Natural killer cell treated with Interleukin-12 subunit alpha and Interleukin-12 subunit beta and Interleukin-15 and Interleukin-18, amount 100 ng/mL, for 72 hours (primary cell): ENCODE measurements around the gene RPL13A. TPM values are rescaled to one million over a fixed set of nuclear protein-coding genes. Genes with fewer than 3 reads are reported as not detected.
A peak's percentile ranks its signal among the peaks of the same experiment; 100 is the strongest.

ENCODE experiments used
- ATAC-seq, 2 donors: fragments of 150-1000 bp; cut with Tn5 transposase in 1 of 2; sonication (Bioruptor Pico), chemical (Tn5 transposase) in 1 of 2; 2 replicates each; pipeline ENCODE4 v1.10.0; 2021
- DNase-seq: peaks from one replicate; pipeline ENCODE4 v3.0.0; 2022; ENCODE audit warnings: low spot score
- H3K27ac Mint-ChIP-seq, 2 donors: 1 replicate in 1 of 2; 2 replicates in 1 of 2; pipeline ENCODE4 v1.8.0; 2022; ENCODE audit warnings: mixed read lengths in 2 of 2, mild to moderate bottlenecking in 1 of 2, moderate library complexity in 1 of 2
- H3K27me3 Mint-ChIP-seq, 2 donors: 1 replicate in 1 of 2; 2 replicates in 1 of 2; pipeline ENCODE4 v1.8.0; 2022; ENCODE audit warnings: mixed read lengths in 2 of 2
- H3K36me3 Mint-ChIP-seq: one replicate; pipeline ENCODE4 v1.8.0; 2022; ENCODE audit warnings: mixed read lengths
- H3K4me1 Mint-ChIP-seq, 2 donors: 1 replicate in 1 of 2; 2 replicates in 1 of 2; pipeline ENCODE4 v1.8.0; 2022; ENCODE audit warnings: low read depth in 2 of 2, mixed read lengths in 2 of 2, mild to moderate bottlenecking in 1 of 2
- H3K4me3 Mint-ChIP-seq: one replicate; pipeline ENCODE4 v1.8.0; 2022; ENCODE audit warnings: mixed read lengths
- H3K9me3 Mint-ChIP-seq: 2 replicates; pipeline ENCODE4 v1.8.0; 2022; ENCODE audit warnings: mixed read lengths
- total RNA-seq, 2 donors: library from RNA; stranded (reverse); gene quantifications; one replicate each; pipeline ENCODE4 v1.2.3, GENCODE V29; 2022

RPL13A gene
- total RNA-seq, 2 donors from 2014 or later = 1,861 to 2,042 TPM

DNA sequence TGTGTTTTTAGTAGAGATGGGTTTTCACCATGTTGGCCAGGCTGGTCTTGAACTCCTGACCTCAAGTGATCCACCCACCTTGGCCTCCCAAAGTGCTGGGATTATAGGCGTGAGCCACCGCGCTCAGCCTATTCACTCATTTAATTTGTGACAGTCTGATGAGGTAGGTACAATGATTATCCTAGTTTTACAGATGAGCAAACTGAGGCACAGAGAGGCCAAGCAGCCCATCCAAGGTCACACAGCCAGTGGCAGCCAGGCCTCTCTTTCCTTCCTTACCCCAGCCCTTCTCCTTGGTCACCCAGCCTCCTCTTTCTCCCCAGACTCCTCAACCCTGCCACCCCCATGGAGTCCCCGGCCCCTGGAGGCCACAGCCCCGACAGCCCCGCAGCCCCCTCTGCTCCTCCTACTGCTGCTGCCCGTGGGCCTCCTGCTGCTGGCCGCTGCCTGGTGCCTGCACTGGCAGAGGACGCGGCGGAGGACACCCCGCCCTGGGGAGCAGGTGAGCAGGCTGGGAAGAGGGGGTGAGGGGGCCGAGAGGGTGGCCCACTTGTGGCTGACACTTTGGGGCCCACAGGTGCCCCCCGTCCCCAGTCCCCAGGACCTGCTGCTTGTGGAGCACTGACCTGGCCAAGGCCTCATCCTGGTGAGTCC lies 7.3 kb upstream of the RPL13A start:
- no peaks in the 10 kb centered on the region for H3K27me3 Mint-ChIP-seq
- no peak for ATAC-seq
- H3K27ac Mint-ChIP-seq = no peak overlapping the region
- H3K36me3 Mint-ChIP-seq = no peaks in the 10 kb centered on the region
- H3K9me3 Mint-ChIP-seq = no peaks in the 10 kb centered on the region
- H3K4me1 Mint-ChIP-seq = peaks cover 11 to 14% of the 10 kb centered on the region in 2 donors
- DNase-seq = no peak
- H3K4me3 Mint-ChIP-seq = no peak overlapping the region

DNA sequence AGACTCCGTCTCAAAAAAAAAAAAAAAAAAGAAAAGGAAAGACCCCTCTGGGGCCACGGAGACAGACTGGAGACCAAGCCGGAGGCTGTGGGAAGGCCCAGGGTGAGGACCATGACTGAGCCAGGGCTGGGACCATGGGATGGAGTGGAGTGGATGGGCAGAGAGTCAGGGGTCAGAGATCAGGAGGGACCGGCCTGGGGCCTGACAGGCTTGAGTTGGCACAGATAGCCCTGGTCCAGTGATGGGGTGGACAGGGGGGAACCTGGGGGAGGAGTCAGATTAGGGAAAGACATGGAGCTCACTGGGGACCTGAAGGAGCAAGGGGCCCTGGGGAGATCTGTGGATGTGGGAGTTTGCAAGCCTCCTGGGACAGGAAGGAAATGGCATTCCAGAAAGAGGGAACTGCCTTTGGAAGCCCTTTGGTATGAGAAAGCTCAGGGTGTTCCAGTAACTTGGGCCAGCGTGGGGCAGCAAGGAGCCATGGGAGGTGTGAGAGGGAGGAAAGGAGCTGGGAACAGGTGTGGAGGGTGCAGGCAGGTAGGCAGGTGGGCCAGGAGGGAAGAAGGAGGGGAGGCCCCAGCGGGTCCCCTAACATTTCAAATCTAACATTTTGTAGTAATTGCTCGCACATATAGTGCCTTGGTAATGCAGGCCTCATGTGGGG lies 6.3 kb upstream of the RPL13A start:
- H3K9me3 Mint-ChIP-seq = no peaks in the 10 kb centered on the region
- H3K4me1 Mint-ChIP-seq = peaks cover 4 to 7% of the 10 kb centered on the region in 2 donors
- no peak for DNase-seq
- H3K27me3 Mint-ChIP-seq = no peaks in the 10 kb centered on the region
- H3K4me3 Mint-ChIP-seq = no peak overlapping the region
- no peaks in the 10 kb centered on the region for H3K36me3 Mint-ChIP-seq
- no peak for ATAC-seq
- H3K27ac Mint-ChIP-seq = peak overlapping the region in 1 of 2 donors; percentile 33

DNA sequence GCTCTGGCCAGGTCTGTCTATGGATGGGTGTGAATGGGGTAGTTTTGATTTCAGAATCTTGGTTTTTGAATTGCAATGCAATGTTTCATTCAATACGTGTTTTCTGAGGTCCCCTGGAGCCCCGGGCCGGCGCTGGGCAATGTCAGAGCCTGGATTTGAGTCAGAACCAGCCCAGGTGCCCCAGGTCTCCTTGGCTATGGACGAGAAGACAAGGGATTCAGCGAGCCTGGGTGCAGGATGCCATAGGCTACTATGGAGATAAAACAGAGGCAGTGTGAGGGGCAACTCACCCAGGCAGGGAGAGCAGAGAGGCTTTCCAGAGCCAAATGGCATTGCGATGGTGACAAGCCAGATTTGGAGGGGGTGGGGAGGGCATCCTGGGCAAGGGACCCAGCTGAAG lies 1.2 kb upstream of the RPL13A start:
- DNase-seq = no peak

DNA sequence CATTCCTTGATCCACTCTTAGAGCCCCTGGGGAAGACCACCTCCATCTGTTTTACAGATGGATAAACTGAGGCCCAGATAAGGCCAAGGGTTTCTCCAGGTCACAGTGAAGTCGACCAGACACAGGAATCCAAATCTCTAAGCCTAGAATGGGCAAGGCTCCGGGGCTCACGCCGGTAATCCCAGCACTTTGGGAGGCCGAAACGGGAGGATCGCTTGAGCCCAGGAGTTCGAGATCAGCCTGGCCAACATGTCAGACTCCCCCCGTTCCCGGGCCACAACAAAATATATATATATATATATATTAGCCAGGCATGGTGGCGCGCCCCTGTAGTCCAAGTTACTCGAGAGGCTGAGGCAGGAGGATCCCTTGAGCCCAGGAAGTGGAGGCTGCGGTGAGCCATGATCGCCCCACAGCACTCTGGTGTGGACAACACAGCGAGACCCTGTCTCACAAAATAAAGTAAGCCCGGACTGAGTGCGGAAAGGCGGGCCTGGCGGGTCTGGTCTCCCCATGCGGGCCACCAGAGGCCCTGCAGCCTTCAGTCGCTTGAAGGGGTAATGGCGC lies 615 bp upstream of the RPL13A start:
- H3K4me1 Mint-ChIP-seq = peaks cover 28 to 36% of the 10 kb centered on the region in 2 donors
- H3K36me3 Mint-ChIP-seq = peaks cover 18% of the 10 kb centered on the region

More for the DNA sequence above, 1.2 kb upstream of the RPL13A start:
- H3K27ac Mint-ChIP-seq = peak overlapping the region; percentile 72 to 96
- no peak for ATAC-seq
- peaks cover 18% of the 10 kb centered on the region for H3K36me3 Mint-ChIP-seq
- H3K4me3 Mint-ChIP-seq = peak overlapping the region; percentile 55
- H3K27me3 Mint-ChIP-seq = no peaks in the 10 kb centered on the region
- H3K9me3 Mint-ChIP-seq = no peaks in the 10 kb centered on the region
- peaks cover 25 to 36% of the 10 kb centered on the region in 2 donors for H3K4me1 Mint-ChIP-seq

DNA sequence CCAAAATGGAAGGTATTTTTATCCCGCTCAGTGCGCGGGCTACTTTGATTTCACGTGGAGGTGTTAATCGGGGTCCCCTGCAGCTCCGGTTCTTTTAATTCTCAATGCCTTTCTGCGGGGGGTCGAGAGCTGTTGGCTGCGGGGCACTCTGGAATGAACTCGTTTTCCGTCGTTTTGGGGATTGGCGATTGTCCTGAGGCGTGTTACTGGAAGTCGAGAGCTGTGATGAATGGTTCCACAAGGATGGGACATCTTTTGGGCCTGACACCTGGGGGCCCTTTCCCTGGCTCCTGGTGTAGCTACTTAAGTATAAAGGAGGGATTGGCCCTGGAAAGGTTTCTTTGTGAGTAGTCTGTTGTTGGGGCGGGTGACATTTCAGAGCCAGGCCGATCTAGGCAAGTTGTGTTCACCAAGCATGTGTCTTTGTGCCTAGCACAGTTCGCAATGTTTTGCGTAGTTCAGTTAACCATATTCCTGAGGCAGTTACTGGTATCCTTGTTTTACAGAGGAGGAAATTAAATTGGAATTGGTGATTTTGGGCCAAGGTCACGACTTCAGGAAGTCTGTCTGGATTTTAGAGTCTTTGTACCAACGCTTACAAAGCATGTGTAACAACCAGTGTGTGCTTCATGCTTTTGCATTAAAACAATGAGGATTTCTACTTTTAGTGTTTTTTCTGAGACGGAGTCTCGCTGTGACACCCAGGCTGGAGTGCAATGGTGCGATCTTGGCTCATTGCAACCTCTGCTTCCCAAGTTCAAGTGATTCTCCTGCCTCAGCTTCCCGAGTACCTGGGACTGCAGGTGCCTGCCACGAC lies 846 bp downstream of the RPL13A start:
- no peak for DNase-seq

More for the DNA sequence above, 615 bp upstream of the RPL13A start:
- Mint-ChIP-seq H3K9me3 (no peaks in the 10 kb centered on the region), H3K27ac (peak overlapping the region; percentile 96 to 99), H3K27me3 (no peaks in the 10 kb centered on the region), H3K4me3 (peak overlapping the region; percentile 98)
- no peak for ATAC-seq
- no peak for DNase-seq

DNA sequence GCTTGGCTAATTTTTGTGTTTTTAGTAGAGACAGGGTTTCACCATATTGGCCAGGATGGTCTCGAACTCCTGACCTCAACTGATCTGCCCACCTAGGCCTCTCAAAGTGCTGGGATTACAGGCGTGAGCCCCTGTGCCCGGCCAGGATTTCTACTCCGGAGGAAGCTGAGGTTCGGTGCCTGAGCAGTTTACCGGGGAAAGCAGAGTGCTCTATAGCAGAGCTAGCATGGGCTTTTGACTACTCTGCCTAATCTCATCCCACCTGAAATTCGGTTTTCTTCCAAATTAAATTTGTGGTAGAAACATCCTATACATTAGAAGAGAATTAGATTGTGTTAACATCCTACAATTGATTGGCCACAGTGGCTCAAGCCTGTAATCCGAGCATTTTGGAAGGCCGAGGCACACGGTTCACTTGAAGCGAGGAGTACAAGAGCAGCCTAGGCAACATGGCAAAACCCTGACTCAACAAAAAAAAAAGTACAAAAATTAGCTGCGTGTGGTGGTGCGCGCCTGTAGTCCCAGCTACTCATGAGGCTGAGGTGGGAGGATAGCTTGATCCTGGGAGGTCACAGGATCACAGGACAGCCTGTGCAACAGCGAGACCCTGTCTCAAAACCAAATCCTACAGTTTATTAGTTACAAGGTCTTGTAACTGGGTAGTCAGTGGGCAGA lies 1.6 kb downstream of the RPL13A start:
- Mint-ChIP-seq H3K27ac (peak overlapping the region; percentile 96 to 99), H3K4me3 (peak overlapping the region; percentile 98), H3K4me1 (peaks cover 43 to 45% of the 10 kb centered on the region in 2 donors), H3K9me3 (no peaks in the 10 kb centered on the region), H3K27me3 (no peaks in the 10 kb centered on the region), H3K36me3 (peaks cover 31% of the 10 kb centered on the region)
- DNase-seq (no peak), ATAC-seq (no peak)

More for the DNA sequence above, 846 bp downstream of the RPL13A start:
- Mint-ChIP-seq H3K27me3 (no peaks in the 10 kb centered on the region), H3K4me1 (peaks cover 43 to 45% of the 10 kb centered on the region in 2 donors), H3K36me3 (peaks cover 31% of the 10 kb centered on the region), H3K27ac (peak overlapping the region; percentile 96 to 99), H3K4me3 (peak overlapping the region; percentile 98), H3K9me3 (no peaks in the 10 kb centered on the region)
- no peak for ATAC-seq

DNA sequence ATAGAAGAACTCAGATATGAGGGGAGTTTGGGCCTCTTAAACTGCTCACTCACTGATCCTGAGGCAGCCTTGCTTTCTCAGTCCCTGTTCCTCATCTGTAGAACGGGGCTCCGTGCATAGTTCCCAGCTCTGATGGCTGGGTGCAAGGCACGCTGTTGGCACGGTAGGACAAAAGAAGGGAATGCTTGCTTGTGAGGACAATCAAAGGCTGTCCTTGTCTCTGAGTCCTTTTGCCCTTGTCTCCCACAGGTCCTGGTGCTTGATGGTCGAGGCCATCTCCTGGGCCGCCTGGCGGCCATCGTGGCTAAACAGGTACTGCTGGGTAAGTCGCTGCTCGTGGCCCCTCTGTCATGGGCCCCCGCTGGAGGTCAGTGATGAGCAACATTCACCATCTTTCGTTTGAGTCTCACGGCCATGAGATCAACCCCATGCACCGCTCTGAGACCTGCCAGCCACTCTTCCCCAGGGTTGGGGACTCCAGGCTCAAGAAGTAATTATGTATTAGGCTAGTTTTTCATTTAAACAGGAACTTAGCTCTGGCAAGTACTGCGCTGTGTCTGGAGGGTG lies 2.3 kb downstream of the RPL13A start:
- H3K4me1 Mint-ChIP-seq = peaks cover 43 to 45% of the 10 kb centered on the region in 2 donors
- peaks cover 31% of the 10 kb centered on the region for H3K36me3 Mint-ChIP-seq
- H3K4me3 Mint-ChIP-seq = peak overlapping the region; percentile 98
- no peaks in the 10 kb centered on the region for H3K27me3 Mint-ChIP-seq
- no peak for ATAC-seq
- DNase-seq = no peak
- peak overlapping the region; percentile 96 to 99 for H3K27ac Mint-ChIP-seq
- no peaks in the 10 kb centered on the region for H3K9me3 Mint-ChIP-seq

DNA sequence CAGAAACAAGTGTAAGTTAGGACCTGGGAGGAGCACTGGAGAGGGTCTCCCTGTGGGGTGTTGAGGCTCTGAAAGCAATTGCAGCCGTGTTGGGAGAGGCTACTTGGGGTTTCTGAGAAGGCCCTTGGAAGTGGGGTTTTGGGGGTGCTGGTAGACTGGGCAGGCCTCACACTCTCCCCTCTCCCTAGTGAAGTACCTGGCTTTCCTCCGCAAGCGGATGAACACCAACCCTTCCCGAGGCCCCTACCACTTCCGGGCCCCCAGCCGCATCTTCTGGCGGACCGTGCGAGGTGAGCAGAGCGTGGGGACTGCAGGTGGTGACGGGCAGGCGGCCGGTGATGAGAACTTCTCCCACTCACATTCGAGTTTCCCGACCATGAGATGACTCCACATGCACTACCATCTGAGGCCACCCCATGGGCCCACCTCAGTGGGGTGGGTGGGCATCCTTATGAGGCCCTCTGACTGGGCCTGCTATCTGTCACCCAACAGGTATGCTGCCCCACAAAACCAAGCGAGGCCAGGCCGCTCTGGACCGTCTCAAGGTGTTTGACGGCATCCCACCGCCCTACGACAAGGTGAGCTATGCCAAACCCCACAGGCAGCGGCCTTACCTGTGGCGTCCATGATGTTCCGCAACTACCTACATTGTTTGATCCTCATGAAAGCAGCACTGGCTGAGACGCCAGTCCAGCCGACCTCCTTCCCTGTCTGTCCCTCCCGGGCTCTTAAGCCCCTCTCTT lies 3.0 kb downstream of the RPL13A start:
- Mint-ChIP-seq H3K4me3 (peak overlapping the region; percentile 98), H3K36me3 (peaks cover 31% of the 10 kb centered on the region), H3K4me1 (peaks cover 43 to 45% of the 10 kb centered on the region in 2 donors), H3K27me3 (no peaks in the 10 kb centered on the region), H3K9me3 (no peaks in the 10 kb centered on the region), H3K27ac (peak overlapping the region; percentile 96 to 99)
- ATAC-seq (no peak), DNase-seq (no peak)

DNA sequence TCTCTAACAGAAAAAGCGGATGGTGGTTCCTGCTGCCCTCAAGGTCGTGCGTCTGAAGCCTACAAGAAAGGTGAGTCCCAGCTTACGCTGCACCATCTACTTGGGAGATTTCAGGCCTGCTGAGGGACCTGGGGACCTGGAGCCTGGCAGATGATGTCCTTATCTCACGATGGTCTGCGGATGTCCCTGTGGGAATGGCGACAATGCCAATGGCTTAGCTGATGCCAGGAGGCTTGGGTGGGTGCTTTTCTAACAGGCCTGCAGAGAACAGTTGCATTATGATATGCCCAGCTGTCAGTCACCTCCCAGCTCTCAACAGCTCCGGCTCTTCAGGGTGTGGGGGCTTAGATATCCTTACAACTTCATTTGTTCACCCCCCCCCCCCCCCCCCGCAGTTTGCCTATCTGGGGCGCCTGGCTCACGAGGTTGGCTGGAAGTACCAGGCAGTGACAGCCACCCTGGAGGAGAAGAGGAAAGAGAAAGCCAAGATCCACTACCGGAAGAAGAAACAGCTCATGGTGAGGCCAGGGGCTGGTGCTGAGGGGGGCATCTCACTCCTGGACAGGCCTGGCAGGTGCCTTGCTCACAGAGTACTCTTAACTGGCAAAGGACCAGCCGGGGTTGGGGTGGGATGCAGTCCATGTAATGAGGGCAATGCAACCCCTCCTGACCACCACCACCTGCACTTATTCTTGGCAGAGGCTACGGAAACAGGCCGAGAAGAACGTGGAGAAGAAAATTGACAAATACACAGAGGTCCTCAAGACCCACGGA lies 3.8 kb downstream of the RPL13A start:
- no peak for ATAC-seq
- Mint-ChIP-seq H3K36me3 (peaks cover 31% of the 10 kb centered on the region), H3K27me3 (no peaks in the 10 kb centered on the region), H3K27ac (peak overlapping the region; percentile 56 to 99), H3K4me3 (peak overlapping the region; percentile 98), H3K9me3 (no peaks in the 10 kb centered on the region), H3K4me1 (peaks cover 43 to 46% of the 10 kb centered on the region in 2 donors)
- DNase-seq = no peak

DNA sequence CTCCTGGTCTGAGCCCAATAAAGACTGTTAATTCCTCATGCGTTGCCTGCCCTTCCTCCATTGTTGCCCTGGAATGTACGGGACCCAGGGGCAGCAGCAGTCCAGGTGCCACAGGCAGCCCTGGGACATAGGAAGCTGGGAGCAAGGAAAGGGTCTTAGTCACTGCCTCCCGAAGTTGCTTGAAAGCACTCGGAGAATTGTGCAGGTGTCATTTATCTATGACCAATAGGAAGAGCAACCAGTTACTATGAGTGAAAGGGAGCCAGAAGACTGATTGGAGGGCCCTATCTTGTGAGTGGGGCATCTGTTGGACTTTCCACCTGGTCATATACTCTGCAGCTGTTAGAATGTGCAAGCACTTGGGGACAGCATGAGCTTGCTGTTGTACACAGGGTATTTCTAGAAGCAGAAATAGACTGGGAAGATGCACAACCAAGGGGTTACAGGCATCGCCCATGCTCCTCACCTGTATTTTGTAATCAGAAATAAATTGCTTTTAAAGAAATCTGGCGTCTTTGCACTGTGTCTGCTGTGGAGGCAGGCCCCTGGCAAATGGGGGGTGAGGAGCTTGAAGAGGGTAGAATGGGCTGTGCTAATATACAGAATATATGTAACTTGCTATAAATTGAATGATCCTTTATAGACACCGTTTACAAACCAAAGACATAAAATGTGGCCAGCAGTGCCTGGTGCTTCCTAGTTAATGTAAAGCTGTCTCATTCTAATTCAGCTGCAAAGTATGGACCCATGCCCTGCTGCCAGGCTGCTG lies 4.6 kb downstream of the RPL13A start:
- Mint-ChIP-seq H3K27ac (peak overlapping the region; percentile 75 to 99), H3K27me3 (no peaks in the 10 kb centered on the region), H3K9me3 (no peaks in the 10 kb centered on the region), H3K4me1 (peaks cover 46 to 47% of the 10 kb centered on the region in 2 donors), H3K36me3 (peaks cover 36% of the 10 kb centered on the region), H3K4me3 (peak overlapping the region; percentile 32)
- DNase-seq (no peak), ATAC-seq (no peak)

DNA sequence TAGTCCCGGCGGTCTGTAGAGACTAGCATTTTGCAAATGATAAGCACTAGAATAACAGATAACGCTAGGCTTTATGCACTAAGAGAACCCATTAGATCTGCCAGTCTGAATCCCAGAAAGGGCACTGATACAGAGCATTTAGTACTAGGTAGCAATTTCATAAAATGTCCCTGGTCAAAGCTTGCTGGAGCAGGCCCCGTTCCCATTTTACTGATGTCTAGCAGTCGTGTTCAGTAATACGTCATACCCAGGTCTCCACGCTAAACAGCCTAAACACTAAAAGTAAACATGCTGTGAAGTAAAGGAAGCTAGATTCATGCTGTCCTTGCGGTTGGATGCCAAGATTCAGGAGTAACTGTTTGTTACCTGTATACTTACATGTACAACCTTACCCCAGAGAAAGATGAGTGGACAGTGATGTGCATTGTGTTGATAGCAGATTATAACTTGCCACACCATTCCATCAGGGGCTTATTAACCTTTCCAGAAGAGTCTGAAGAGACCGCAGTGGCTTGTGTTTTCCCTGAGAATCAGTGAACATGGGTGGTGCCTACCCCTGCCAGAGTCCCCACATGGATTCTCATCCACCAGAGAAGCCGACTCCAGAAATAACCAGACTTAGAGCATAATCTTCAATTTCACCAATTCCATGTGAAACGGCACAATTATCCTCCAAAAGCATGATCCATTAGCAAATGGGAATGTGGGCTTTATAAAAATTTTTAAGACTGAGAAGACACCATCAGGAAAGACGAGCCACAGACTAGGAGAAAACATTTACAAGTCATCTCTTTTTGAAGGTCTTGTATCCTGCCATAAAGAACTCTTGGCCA lies 5.4 kb downstream of the RPL13A start:
- DNase-seq = no peak
- no peak for ATAC-seq
- Mint-ChIP-seq H3K4me1 (peaks cover 45 to 55% of the 10 kb centered on the region in 2 donors), H3K27ac (peak overlapping the region; percentile 75 to 99), H3K36me3 (peaks cover 40% of the 10 kb centered on the region), H3K27me3 (no peaks in the 10 kb centered on the region), H3K4me3 (peak overlapping the region; percentile 45), H3K9me3 (no peaks in the 10 kb centered on the region)
